HCT116 (cell line): Measurements from ENCODE around the gene LRP4. TPM values are rescaled to one million over a fixed set of nuclear protein-coding genes. Genes with fewer than 3 reads are reported as not detected.

Experiments
- ATAC-seq: fragments of 200-7000 bp; cut with Tn5 transposase; 2 replicates; pipeline ENCODE4 v1.9.1; 2020; ENCODE audit warnings: mild to moderate bottlenecking, moderate library complexity
- BruUV-seq: library from RNA; stranded (reverse); fragments of 400-500 nt; replicated peaks from 2 replicates; lab custom pipeline; 2021; lab: Mats Ljungman, UMichigan
- CTCF ChIA-PET: fragments of 300-600 bp; sonication (Branson Sonifier 250); formaldehyde crosslinking; loops from one replicate; lab custom pipeline; 2021; ENCODE audit warnings: antibody characterized with exemption; lab: Charles Lee
- POLR2A ChIA-PET: fragments of 300-600, 350-600 bp; sonication (Branson Sonifier 250); formaldehyde crosslinking; loops from one replicate; lab custom pipeline; 2021; ENCODE audit warnings: antibody characterized with exemption; lab: Charles Lee
- RAD21 ChIA-PET, 2 experiments: fragments of 300-600 bp; sonication (Branson Sonifier 250); formaldehyde crosslinking; loops; one replicate each; lab custom pipeline; 2023; ENCODE audit warnings: low total read pairs in 2 of 2; ENCODE audit not compliant: uncharacterized antibody in 2 of 2, unreplicated experiment in 2 of 2, low non-redundant PET in 1 of 2; lab: Charles Lee
- DNase-seq: peaks from one replicate; pipeline ENCODE4 v3.0.0-alpha.2; 2010; ENCODE audit warnings: low read depth, low spot score
- H2AFZ ChIP-seq: fragments of 200-600 bp; shearing (Covaris generic), sonication (generic); 2 replicates; pipeline ENCODE4 v1.6.1; 2017; ENCODE audit warnings: low read depth, mixed run types, mixed read lengths, antibody characterized with exemption, low read length; ENCODE audit not compliant: poor library complexity, severe bottlenecking
- H3K27ac ChIP-seq: 2 replicates; pipeline ENCODE4 v1.5.1; 2012; ENCODE audit warnings: low read depth, low read length
- H3K27me3 ChIP-seq: fragments of 200-600 bp; sonication (generic); 2 replicates; pipeline ENCODE4 v1.6.1; 2016; ENCODE audit warnings: mixed run types, low read length, mixed read lengths; ENCODE audit not compliant: insufficient read depth
- H3K36me3 ChIP-seq, 2 experiments: fragments of 200-500 bp in 1 of 2; fragments of 200-600 bp in 1 of 2; sonication (Bioruptor generic) in 1 of 2; sonication (generic) in 1 of 2; 2 replicates each; pipeline versions ENCODE4 v1.5.1 to v1.6.1; 2014 to 2016; ENCODE audit warnings: low read length in 2 of 2, inconsistent platforms in 1 of 2, mixed read lengths in 1 of 2, mixed run types in 1 of 2; ENCODE audit not compliant: insufficient read depth in 2 of 2, control insufficient read depth in 1 of 2
- H3K4me1 ChIP-seq, 2 experiments: fragments of 200-600 bp in 1 of 2; sonication (generic) in 1 of 2; 2 replicates each; pipeline versions ENCODE4 v1.5.1 to v1.6.1; 2012 to 2017; ENCODE audit warnings: low read length in 2 of 2, inconsistent platforms in 1 of 2, mild to moderate bottlenecking in 1 of 2, mixed read lengths in 1 of 2, mixed run types in 1 of 2, moderate library complexity in 1 of 2; ENCODE audit not compliant: insufficient read depth in 2 of 2, control insufficient read depth in 1 of 2
- H3K4me2 ChIP-seq: fragments of 200-600 bp; sonication (generic); 2 replicates; pipeline ENCODE4 v1.6.1; 2017; ENCODE audit warnings: mixed run types, low read length, mixed read lengths
- H3K4me3 ChIP-seq, 2 experiments: fragments of 200-600 bp in 1 of 2; sonication (generic) in 1 of 2; replicated peaks in 1 of 2; 2 replicates each; pipeline ENCODE4 v1.5.1; 2011 to 2016; ENCODE audit warnings: low read length in 2 of 2, control low read depth in 1 of 2, low read depth in 1 of 2, mild to moderate bottlenecking in 1 of 2, mixed read lengths in 1 of 2, mixed run types in 1 of 2
- H3K79me2 ChIP-seq: fragments of 200-600 bp; sonication (generic); 2 replicates; pipeline ENCODE4 v1.6.1; 2017; ENCODE audit warnings: mild to moderate bottlenecking, mixed run types, low read length, moderate library complexity, mixed read lengths; ENCODE audit not compliant: insufficient read depth
- H3K9ac ChIP-seq: fragments of 200-600 bp; sonication (generic); 2 replicates; pipeline ENCODE4 v1.6.1; 2016; ENCODE audit warnings: low read length, mixed read lengths
- H3K9me2 ChIP-seq: fragments of 200-600 bp; sonication (generic), shearing (Covaris generic); 2 replicates; pipeline ENCODE4 v1.6.1; 2017; ENCODE audit warnings: mixed run types, mild to moderate bottlenecking, moderate library complexity; ENCODE audit not compliant: insufficient read depth
- H3K9me3 ChIP-seq, 2 experiments: fragments of 200-500 bp in 1 of 2; fragments of 200-600 bp in 1 of 2; sonication (Bioruptor generic) in 1 of 2; sonication (generic) in 1 of 2; 2 replicates each; pipeline ENCODE4 v1.6.1; 2014 to 2017; ENCODE audit warnings: low read length in 2 of 2, mixed read lengths in 2 of 2, inconsistent platforms in 1 of 2, low read depth in 1 of 2, mild to moderate bottlenecking in 1 of 2, mixed run types in 1 of 2, moderate library complexity in 1 of 2; ENCODE audit not compliant: control insufficient read depth in 1 of 2, insufficient read depth in 1 of 2
- H4K20me1 ChIP-seq: fragments of 200-600 bp; sonication (generic), shearing (Covaris generic); 2 replicates; pipeline ENCODE4 v1.6.1; 2017; ENCODE audit warnings: mixed run types, mild to moderate bottlenecking, moderate library complexity; ENCODE audit not compliant: insufficient read depth
- ATF3 ChIP-seq: IDR thresholded peaks from 2 replicates; pipeline ENCODE4 v1.6.1; 2012
- CTCF ChIP-seq, 3 experiments: fragments of 200-600 bp in 1 of 3; sonication (generic) in 1 of 3; IDR thresholded peaks in 2 of 3; conservative IDR thresholded peaks in 1 of 3; 2 replicates each; pipeline ENCODE4 v1.5.1; 2012 to 2017; ENCODE audit warnings: low read depth in 2 of 3, low read length in 2 of 3, antibody characterized with exemption in 1 of 3, borderline replicate concordance in 1 of 3, control low read depth in 1 of 3, mild to moderate bottlenecking in 1 of 3, mixed read lengths in 1 of 3, mixed run types in 1 of 3, moderate library complexity in 1 of 3; ENCODE audit not compliant: insufficient read depth in 1 of 3
- ELF1 ChIP-seq: IDR thresholded peaks from 2 replicates; pipeline ENCODE4 v1.6.1; 2012; ENCODE audit warnings: low read depth, borderline replicate concordance
- EZH2 ChIP-seq: fragments of 200-600 bp; sonication (generic); IDR thresholded peaks from 2 replicates; pipeline ENCODE4 v1.6.1; 2017; ENCODE audit warnings: antibody characterized with exemption, mixed run types
- EZH2phosphoT487 ChIP-seq: fragments of 200-600 bp; IDR thresholded peaks from 2 replicates; pipeline ENCODE4 v1.6.1; 2018; ENCODE audit warnings: antibody characterized with exemption, borderline replicate concordance
- FOSL1 ChIP-seq: IDR thresholded peaks from 2 replicates; pipeline ENCODE4 v1.6.1; 2012; ENCODE audit warnings: low read depth
- POLR2A ChIP-seq: IDR thresholded peaks from 2 replicates; pipeline ENCODE4 v1.7.0; 2011; ENCODE audit warnings: borderline replicate concordance; ENCODE audit not compliant: insufficient read depth, insufficient read length; ENCODE audit errors: extremely low read depth
- RAD21 ChIP-seq: IDR thresholded peaks from 2 replicates; pipeline ENCODE4 v1.6.1; 2012; ENCODE audit warnings: low read depth, mild to moderate bottlenecking
- SP1 ChIP-seq: IDR thresholded peaks from 2 replicates; pipeline ENCODE4 v1.6.1; 2012; ENCODE audit warnings: low read depth
- SRF ChIP-seq: IDR thresholded peaks from 2 replicates; pipeline ENCODE4 v1.6.1; 2012; ENCODE audit warnings: low read depth
- TCF7L2 ChIP-seq: IDR thresholded peaks from 2 replicates; pipeline ENCODE4 v1.7.0; 2011; ENCODE audit warnings: borderline replicate concordance, inconsistent platforms; ENCODE audit not compliant: insufficient read depth, insufficient read length; ENCODE audit errors: extremely low read depth
- intact Hi-C: fragments of 100-400 bp; cut with micrococcal nuclease; formaldehyde crosslinking; loops from 2 replicates; pipeline ENCODE4 v1.10.0; 2022
- total RNA-seq: library from RNA; stranded (reverse); gene quantifications from one replicate; pipeline ENCODE4 v1.2.1, GENCODE V29; 2021; ENCODE audit not compliant: unreplicated experiment

The LRP4 gene
- total RNA-seq, 1 experiment from 2014 or later: 7.4 TPM

- intact Hi-C loops: no loop called here
- BruUV-seq: TSS peak; percentile 31
- Histone ChIP-seq H3K36me3 (no peaks in the 10 kb centered on the region), H3K4me1 (peaks cover 13 to 24% of the 10 kb centered on the region in 2 experiments; a peak in 3 of 4 replicates), H3K27ac (no peak overlapping the region), H3K9ac (no peak overlapping the region), H3K4me2 (no peak overlapping the region), H3K79me2 (no peaks in the 10 kb centered on the region), H3K9me2 (no peaks in the 10 kb centered on the region), H3K4me3 (no peak overlapping the region), H2AFZ (no peak overlapping the region), H3K9me3 (no peaks in the 10 kb centered on the region), H3K27me3 (no peaks in the 10 kb centered on the region), H4K20me1 (no peaks in the 10 kb centered on the region)
- DNase-seq: no peak
- POLR2A ChIA-PET: no interaction called here
- TF ChIP-seq CTCF (IDR thresholded peaks at IDR 0.05 in 2 of 3, conservative IDR thresholded peaks at IDR 0.05 in 1 of 3; ENCODE audit: borderline replicate concordance in 1 of 3, insufficient read depth in 1 of 3, low read depth in 2 of 3, low read length in 2 of 3) (0 out of 6 replicates have a peak, but pooled peaks of 1 of the 3 experiments have one; percentile 5), ATF3 (no peak)
- CTCF ChIA-PET: interaction anchor here (0.7 to 1.0 kb wide), 2 partner anchors 204 to 237 kb away, joined by 3 to 4 read pairs; no protein-coding TSS in a partner anchor
- RAD21 ChIA-PET: no interaction called here
- ATAC-seq: no peak
Measured at GRCh38 chr11:46916286-46917108, 1.9 kb downstream of the LRP4 start.

DNA sequence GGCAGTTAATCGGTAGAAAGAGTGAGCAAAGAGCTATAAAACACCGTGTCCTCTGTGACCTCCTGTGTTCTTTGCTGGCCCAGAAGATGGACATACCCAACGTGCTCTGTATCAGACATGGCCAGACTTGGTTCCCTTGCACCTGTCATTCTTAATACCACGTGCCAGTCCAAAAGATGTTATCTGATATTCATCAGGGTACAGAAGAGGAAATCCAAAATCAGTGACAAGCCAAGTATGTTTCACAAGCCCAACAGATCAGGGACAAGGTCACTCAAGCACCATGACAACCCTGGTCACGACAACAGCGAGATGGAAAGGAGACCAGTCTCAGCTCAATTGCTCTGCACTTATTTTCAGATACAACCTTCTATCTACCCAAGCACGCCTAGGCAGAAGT lies 3.4 kb downstream of the LRP4 start:
- Histone ChIP-seq H3K36me3 (no peaks in the 10 kb centered on the region), H3K4me2 (no peak overlapping the region), H3K9ac (no peak overlapping the region), H3K4me1 (peaks cover 13 to 22% of the 10 kb centered on the region in 2 experiments; a peak in 3 of 4 replicates), H2AFZ (no peak overlapping the region), H3K9me2 (no peaks in the 10 kb centered on the region), H3K4me3 (no peak overlapping the region), H3K79me2 (no peaks in the 10 kb centered on the region), H3K27me3 (no peaks in the 10 kb centered on the region), H3K27ac (no peak overlapping the region), H3K9me3 (no peaks in the 10 kb centered on the region), H4K20me1 (no peaks in the 10 kb centered on the region)
- BruUV-seq: no TSS peak
- intact Hi-C loops: no loop called here
- ChIA-PET RAD21 (no interaction called here), POLR2A (no interaction called here), CTCF (interaction anchor here (3.6 kb wide), 1 partner anchor 238 kb away, joined by 11 read pairs; no protein-coding TSS in a partner anchor)
- ATAC-seq (no peak), DNase-seq (no peak)
- TF ChIP-seq EZH2 (no peak), FOSL1 (no peak), ATF3 (no peak), TCF7L2 (no peak), POLR2A (no peak), SP1 (no peak), CTCF (IDR thresholded peaks at IDR 0.05 in 2 of 3, conservative IDR thresholded peaks at IDR 0.05 in 1 of 3; ENCODE audit: borderline replicate concordance in 1 of 3, insufficient read depth in 1 of 3, low read depth in 2 of 3, low read length in 2 of 3) (no peak), EZH2phosphoT487 (no peak), SRF (no peak), ELF1 (no peak), RAD21 (no peak)
